Esophagus muscularis mucosa (tissue), 3 donors: ENCODE results near the gene ACSBG1.

Experiments
- POLR2A ChIP-seq: fragments of 450-650 bp; IDR thresholded peaks from one replicate; pipeline ENCODE4 v1.6.1; 2017; ENCODE audit warnings: antibody characterized with exemption, moderate library complexity, mild to moderate bottlenecking, low read depth
- POLR2AphosphoS5 ChIP-seq, 2 donors: sonication (generic); formaldehyde crosslinking; IDR thresholded peaks; one replicate each; pipeline ENCODE4 v1.6.1; 2017; ENCODE audit warnings: antibody characterized with exemption in 2 of 2
- TF ChIP-seq, protein P1 (sequence below), 3 experiments: fragments of 200-600 bp in 2 of 3; fragments of 450-650 bp in 1 of 3; sonication (generic) in 2 of 3; IDR thresholded peaks; one replicate each; pipeline ENCODE4 v1.5.1; 2017 to 2019; ENCODE audit warnings: antibody characterized with exemption in 3 of 3, mild to moderate bottlenecking in 2 of 3, moderate library complexity in 1 of 3

DNA sequence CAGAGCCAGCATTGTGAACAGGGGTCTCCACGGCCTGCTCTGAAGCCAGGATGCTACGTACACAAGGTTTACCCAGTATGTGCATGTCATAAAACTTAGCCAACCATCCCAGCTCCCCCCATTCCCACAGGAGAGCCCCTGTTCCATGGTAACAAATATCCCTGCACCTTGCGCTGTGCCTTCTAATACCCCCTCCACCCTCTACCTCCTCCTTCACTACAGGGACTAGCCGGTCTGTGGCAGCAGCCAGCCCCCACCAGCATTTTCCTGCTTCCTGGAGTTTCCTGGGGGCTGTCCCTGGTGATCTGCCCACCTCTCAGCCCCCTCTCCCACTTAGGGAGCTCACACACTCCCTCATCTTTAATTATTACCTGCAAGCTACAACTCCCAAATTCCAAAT is 20.4 kb downstream of the ACSBG1 start:
- TF ChIP-seq, protein P1, sequence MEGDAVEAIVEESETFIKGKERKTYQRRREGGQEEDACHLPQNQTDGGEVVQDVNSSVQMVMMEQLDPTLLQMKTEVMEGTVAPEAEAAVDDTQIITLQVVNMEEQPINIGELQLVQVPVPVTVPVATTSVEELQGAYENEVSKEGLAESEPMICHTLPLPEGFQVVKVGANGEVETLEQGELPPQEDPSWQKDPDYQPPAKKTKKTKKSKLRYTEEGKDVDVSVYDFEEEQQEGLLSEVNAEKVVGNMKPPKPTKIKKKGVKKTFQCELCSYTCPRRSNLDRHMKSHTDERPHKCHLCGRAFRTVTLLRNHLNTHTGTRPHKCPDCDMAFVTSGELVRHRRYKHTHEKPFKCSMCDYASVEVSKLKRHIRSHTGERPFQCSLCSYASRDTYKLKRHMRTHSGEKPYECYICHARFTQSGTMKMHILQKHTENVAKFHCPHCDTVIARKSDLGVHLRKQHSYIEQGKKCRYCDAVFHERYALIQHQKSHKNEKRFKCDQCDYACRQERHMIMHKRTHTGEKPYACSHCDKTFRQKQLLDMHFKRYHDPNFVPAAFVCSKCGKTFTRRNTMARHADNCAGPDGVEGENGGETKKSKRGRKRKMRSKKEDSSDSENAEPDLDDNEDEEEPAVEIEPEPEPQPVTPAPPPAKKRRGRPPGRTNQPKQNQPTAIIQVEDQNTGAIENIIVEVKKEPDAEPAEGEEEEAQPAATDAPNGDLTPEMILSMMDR (IDR thresholded peaks at IDR 0.05): no peak
- TF ChIP-seq POLR2AphosphoS5 (IDR thresholded peaks at IDR 0.05) (no peak), POLR2A (no peak)
